Liver (tissue), 3 donors: ENCODE data around the gene AHRR.

ENCODE experiments used
- CTCF ChIP-seq: fragments of 150-350 bp; IDR thresholded peaks from 2 replicates; pipeline ENCODE4 v1.5.1; 2017; ENCODE audit warnings: improper control_type of control experiment, low read depth, low read length; ENCODE audit not compliant: missing input control
- EGR1 ChIP-seq, 2 donors: IDR thresholded peaks; 2 replicates each; pipeline ENCODE4 v1.6.1; 2016 to 2018; ENCODE audit warnings: antibody characterized with exemption in 2 of 2, low read depth in 2 of 2
- GABPA ChIP-seq, 2 donors: IDR thresholded peaks in 1 of 2; conservative IDR thresholded peaks in 1 of 2; 2 replicates each; pipeline ENCODE4 v1.6.1; 2016; ENCODE audit warnings: antibody characterized with exemption in 2 of 2, mild to moderate bottlenecking in 1 of 2, moderate library complexity in 1 of 2
- JUND ChIP-seq, 2 donors: IDR thresholded peaks; 2 replicates each; pipeline ENCODE4 v1.6.1; 2016; ENCODE audit warnings: antibody characterized with exemption in 2 of 2
- MAX ChIP-seq: IDR thresholded peaks from 2 replicates; pipeline ENCODE4 v1.6.1; 2016; ENCODE audit warnings: antibody characterized with exemption
- NR2F2 ChIP-seq: IDR thresholded peaks from 2 replicates; pipeline ENCODE4 v1.6.1; 2016; ENCODE audit warnings: antibody characterized with exemption
- RXRA ChIP-seq, 2 donors: IDR thresholded peaks; 2 replicates each; pipeline ENCODE4 v1.6.1; 2017 to 2018; ENCODE audit warnings: antibody characterized with exemption in 2 of 2, mild to moderate bottlenecking in 1 of 2
- TAF1 ChIP-seq: conservative IDR thresholded peaks from 2 replicates; pipeline ENCODE4 v1.6.1; 2016; ENCODE audit warnings: antibody characterized with exemption, mild to moderate bottlenecking
- YY1 ChIP-seq: IDR thresholded peaks from 2 replicates; pipeline ENCODE4 v1.6.1; 2016; ENCODE audit warnings: antibody characterized with exemption, mild to moderate bottlenecking
- donor health status: healthy.
- donor health status: healthy.

- TF ChIP-seq CTCF = no peak
- TF ChIP-seq MAX = no peak
- TF ChIP-seq EGR1 (IDR thresholded peaks at IDR 0.05; ENCODE audit: low read depth in 2 of 2) = no peak
- no peak for TF ChIP-seq NR2F2
- TF ChIP-seq TAF1 = no peak
- no peak for TF ChIP-seq RXRA (IDR thresholded peaks at IDR 0.05)
- TF ChIP-seq YY1 = no peak
- TF ChIP-seq JUND (IDR thresholded peaks at IDR 0.05) = no peak
- no peak for TF ChIP-seq GABPA (IDR thresholded peaks at IDR 0.05 in 1 of 2, conservative IDR thresholded peaks at IDR 0.05 in 1 of 2)
These were observed 100.4 kb downstream of the AHRR start for GRCh38 chr5:421901-422300.
